ENCODE results near the gene SORCS2.

The SORCS2 gene

DNA sequence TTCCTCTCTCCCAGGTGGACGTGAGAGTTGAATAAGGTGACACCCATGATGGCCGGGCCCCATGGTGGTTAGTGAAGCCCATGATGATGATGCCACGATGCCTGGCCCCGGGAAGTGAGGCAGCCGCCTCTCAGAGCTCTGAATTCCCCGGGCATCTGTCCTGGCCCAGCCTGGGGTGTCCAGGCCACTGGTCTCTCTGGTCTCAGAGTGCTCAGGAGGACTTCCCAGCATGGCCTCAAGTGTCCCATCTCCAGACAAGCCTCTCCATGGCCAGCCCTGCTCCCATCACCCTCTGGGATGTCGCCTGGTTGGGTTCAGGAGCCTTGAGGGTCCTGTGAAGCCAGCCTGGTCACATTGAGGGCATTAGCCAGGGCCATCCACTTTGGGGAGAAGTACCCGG is 267.1 kb downstream of the SORCS2 start:
- DNase-seq (ENCODE audit: low read depth): no peak
- TF ChIP-seq, protein P1, sequence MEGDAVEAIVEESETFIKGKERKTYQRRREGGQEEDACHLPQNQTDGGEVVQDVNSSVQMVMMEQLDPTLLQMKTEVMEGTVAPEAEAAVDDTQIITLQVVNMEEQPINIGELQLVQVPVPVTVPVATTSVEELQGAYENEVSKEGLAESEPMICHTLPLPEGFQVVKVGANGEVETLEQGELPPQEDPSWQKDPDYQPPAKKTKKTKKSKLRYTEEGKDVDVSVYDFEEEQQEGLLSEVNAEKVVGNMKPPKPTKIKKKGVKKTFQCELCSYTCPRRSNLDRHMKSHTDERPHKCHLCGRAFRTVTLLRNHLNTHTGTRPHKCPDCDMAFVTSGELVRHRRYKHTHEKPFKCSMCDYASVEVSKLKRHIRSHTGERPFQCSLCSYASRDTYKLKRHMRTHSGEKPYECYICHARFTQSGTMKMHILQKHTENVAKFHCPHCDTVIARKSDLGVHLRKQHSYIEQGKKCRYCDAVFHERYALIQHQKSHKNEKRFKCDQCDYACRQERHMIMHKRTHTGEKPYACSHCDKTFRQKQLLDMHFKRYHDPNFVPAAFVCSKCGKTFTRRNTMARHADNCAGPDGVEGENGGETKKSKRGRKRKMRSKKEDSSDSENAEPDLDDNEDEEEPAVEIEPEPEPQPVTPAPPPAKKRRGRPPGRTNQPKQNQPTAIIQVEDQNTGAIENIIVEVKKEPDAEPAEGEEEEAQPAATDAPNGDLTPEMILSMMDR (conservative IDR thresholded peaks at IDR 0.05; ENCODE audit: low read length): no peak
- no peak overlapping the region for H3K4me3 ChIP-seq (ENCODE audit: low read length)

DNA sequence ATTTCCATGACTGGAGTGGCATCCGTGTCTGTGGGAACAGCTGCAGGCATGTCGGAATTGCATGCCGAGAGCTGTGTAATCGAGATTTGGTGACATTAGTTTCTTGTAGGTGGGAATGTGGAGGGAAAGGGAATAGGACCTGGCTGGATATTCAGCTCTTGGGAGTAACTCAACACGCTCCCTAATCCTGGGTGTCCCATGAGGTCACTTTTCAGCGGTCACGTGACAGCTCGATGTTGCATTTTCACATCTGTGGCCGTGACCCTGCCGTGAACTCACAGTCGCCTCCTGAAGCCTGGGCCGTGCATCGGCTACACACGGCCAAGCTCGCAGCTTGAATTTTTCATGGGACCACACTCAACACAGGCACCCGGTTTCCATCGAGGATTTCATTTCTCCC is 268.2 kb downstream of the SORCS2 start:
- no peak overlapping the region for H3K4me3 ChIP-seq (ENCODE audit: low read length)
- TF ChIP-seq, protein P1 (conservative IDR thresholded peaks at IDR 0.05; ENCODE audit: low read length): no peak
- DNase-seq (ENCODE audit: low read depth): peak; percentile 7

DNA sequence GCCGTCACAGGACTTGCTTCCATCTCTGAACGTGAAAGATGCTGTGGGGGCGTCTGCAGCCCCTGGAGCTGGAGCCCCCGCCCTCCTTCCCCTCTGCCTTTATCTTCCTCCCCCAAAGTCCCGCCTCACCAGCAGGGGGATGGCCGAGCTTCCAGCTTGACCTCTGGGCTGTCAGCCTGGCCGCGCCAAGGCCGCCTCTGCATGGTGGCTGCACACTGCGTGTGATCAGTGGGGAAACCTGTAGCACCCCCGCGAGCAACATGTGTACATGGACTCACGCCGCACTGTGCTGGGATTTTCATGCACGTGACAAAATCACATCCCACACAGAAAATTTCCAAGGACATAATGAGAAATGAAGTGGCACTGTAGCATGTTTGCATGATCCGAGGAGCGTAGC is 268.9 kb downstream of the SORCS2 start:
- DNase-seq (ENCODE audit: low read depth): no peak
- H3K4me3 ChIP-seq (ENCODE audit: low read length): no peak overlapping the region
- TF ChIP-seq, protein P1 (conservative IDR thresholded peaks at IDR 0.05; ENCODE audit: low read length): no peak

DNA sequence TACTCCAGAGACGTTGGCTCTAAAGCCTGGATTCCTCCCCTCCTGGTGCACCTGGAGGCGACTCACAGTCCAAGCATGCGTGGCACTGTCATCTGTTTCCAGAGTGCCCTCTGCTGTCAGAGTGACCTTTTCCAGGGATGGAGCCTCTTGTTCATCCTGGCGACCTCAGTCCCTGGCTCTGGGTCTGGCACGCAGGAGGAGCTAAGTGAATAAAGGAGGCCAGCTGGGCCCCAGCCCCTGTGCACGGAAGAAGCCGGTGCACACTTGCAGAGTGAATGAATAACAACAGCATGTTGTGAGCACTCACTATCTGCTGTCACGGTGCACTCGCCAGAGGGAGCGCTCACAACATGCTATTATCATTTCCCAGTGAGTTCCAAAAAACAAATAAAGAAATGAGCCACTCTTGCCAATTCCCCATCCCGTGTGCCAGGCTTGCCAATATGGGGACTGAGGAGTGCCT is 270.2 kb downstream of the SORCS2 start:
- TF ChIP-seq, protein P1 (conservative IDR thresholded peaks at IDR 0.05; ENCODE audit: low read length): peak; percentile 39
- peak; percentile 27 for DNase-seq (ENCODE audit: low read depth)
- H3K4me3 ChIP-seq (ENCODE audit: low read length): no peak overlapping the region

DNA sequence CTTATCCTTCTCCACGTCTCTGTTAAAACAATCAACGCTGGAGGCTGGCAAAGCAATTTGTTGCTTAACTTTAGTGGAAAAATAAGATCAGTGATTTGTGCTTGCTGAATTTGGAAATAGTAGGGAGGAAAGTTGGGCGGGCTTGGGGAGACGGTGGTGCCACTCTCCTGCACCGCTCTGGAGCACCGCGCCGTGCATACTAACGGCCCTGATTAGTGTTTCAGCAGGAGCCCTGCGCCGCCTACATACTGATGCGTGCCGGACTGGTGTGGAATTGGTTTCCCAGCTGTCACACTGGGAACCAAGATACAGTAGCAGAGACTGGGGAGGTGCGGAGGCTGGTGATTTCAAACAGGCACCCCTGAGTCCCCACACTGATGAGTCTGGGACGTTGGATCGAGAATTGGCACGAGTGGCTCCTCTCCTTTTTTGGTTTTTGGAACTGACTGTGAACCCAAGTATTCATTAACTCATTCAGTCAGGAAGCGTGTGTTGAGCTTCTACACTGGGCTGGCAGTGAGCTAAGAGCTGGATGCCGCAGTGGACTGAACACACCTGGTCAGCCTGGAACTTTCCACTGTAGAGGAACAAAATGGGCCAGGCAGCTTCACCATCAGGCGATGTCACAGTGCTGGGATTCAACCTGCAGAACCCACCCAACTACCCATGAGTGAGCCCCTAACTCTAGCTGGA is 271.4 kb downstream of the SORCS2 start:
- TF ChIP-seq, protein P1 (conservative IDR thresholded peaks at IDR 0.05; ENCODE audit: low read length): no peak
- H3K4me3 ChIP-seq (ENCODE audit: low read length): no peak overlapping the region
- DNase-seq (ENCODE audit: low read depth): no peak

DNA sequence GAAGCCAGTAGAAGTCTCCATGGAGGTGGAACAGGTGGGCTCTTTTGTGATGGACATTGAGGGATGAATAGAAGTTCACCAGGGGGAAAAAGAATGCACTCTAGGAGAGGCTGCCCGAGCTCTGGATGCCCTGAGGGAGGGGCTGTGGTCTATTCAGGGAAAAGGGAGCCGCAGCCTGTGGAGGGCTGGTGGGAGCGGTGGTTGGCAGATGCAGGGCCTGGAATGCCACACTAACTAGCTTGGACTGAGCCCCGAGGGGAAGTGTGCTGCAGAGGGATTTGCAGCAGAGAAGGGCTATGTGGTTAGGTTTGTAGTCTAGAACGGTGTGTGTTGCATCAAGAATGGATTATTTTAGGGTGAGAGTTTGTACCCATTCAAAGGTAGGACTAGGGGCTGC is 271.9 kb downstream of the SORCS2 start:
- TF ChIP-seq, protein P1 (conservative IDR thresholded peaks at IDR 0.05; ENCODE audit: low read length): no peak
- H3K4me3 ChIP-seq (ENCODE audit: low read length): no peak overlapping the region
- DNase-seq (ENCODE audit: low read depth): no peak

DNA sequence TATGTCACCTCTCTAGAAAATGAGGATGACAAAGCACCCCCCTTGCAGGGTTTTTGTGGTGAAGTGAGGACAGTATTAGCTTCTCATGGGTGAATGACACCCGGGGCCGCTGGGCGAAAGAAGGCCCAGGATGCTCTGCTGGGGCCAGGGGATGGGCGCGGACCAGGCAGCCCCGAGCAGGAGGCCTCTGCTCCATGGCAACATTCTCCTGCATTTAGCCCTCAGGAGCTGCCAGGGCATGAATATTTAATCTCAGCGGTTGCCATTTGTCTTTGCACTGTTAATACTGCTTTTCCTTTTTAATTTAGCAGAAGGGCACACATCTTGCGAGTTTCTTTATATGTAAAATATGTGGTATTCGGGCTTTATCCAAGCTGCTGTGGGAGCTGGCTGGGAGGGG is 272.7 kb downstream of the SORCS2 start:
- TF ChIP-seq, protein P1 (conservative IDR thresholded peaks at IDR 0.05; ENCODE audit: low read length): no peak
- DNase-seq (ENCODE audit: low read depth): no peak
- no peak overlapping the region for H3K4me3 ChIP-seq (ENCODE audit: low read length)

Measured in AG10803 (cell line).